ENCODE data around the gene CDK15. TPM values are rescaled to one million over a fixed set of nuclear protein-coding genes. Genes with fewer than 3 reads are reported as not detected.

Gene CDK15
- polyA plus RNA-seq, 1 experiment, result 18.6 TPM

DNA sequence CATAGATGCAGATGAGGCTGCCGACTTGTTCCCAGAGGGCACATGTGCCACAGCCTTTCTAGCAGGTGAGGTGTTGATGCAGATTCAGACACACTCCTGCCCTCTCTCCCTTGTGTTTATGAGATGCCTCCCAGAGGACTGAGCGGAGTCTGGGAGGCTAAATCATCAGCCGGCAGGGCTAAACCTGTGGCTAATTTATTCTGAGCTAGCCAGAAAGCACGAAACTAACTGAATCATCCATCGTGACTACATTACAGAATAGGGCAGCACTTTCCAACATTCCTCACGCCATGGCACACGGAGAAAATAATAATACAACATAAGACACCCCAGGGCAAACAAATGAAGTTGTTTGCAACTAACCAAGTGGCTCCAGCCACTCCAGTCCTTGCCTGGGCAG is 125.6 kb downstream of the CDK15 start:
- no peak for TF ChIP-seq CTCF (IDR thresholded peaks at IDR 0.05; ENCODE audit: low read depth, low read length)
- Histone ChIP-seq H3K9me3 (ENCODE audit: control insufficient read depth, insufficient read depth, low read length) (peaks cover 3% of the 10 kb centered on the region; the same call in 1 of the 2 replicates), H3K4me3 (ENCODE audit: low read depth, low read length) (no peak overlapping the region), H3K27me3 (ENCODE audit: control insufficient read depth, insufficient read depth, low read length) (no peaks in the 10 kb centered on the region), H3K27ac (ENCODE audit: low read depth, low read length) (no peak overlapping the region)
- POLR2A ChIA-PET, result no interaction called here
- DNase-seq (ENCODE audit: low read depth, low spot score), result no peak
- CTCF ChIA-PET, result no interaction called here

DNA sequence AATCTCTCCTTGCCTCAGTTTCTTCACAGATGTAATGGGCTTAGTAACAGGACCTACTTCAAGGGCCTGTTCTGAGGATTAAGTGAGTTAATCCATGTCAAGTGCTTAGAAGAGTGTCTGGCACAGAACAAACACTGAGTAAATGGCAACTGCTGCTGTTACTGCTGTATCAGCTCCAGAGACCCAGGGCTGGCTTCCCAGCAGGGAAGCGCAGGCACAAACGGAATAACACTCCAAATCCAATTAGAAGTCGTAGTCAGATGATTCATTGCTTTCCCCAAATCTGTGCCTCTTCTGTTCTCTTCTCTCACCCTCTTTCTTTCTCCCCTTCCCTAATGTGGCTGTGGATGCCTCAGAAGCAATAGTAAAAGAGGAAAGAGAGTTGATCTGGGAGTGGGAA is 126.2 kb downstream of the CDK15 start:
- Histone ChIP-seq H3K27me3 (ENCODE audit: control insufficient read depth, insufficient read depth, low read length) (no peaks in the 10 kb centered on the region), H3K4me3 (ENCODE audit: low read depth, low read length) (no peak overlapping the region), H3K9me3 (ENCODE audit: control insufficient read depth, insufficient read depth, low read length) (peaks cover 3% of the 10 kb centered on the region; the same call in 1 of the 2 replicates), H3K27ac (ENCODE audit: low read depth, low read length) (no peak overlapping the region)
- CTCF ChIA-PET, result no interaction called here
- POLR2A ChIA-PET, result no interaction called here
- no peak for TF ChIP-seq CTCF (IDR thresholded peaks at IDR 0.05; ENCODE audit: low read depth, low read length)
- DNase-seq (ENCODE audit: low read depth, low spot score), result no peak

DNA sequence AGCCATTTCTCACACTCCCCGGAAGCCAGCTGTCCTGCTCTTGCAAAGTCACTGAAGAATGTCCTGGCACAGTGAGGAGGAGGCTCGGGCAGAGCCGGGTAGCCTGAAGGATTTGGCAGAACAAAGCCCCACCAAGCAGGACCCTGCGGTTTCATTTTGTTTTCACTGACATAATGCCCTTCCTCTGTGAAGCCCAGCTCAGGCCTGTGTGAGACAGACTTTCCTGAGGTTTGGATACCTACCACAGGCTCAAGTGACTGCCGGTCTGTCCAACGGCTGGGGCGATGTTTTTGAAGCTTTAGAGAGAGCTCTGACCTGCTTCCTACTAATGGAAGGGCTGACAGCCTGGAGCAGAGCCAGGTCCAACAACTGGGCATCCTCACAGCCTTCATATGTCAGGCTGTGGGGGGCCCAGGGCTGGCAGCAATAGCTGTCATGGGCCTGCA is 127.5 kb downstream of the CDK15 start:
- Histone ChIP-seq H3K27ac (ENCODE audit: low read depth, low read length) (peak overlapping the region; percentile 52), H3K4me3 (ENCODE audit: low read depth, low read length) (no peak overlapping the region), H3K9me3 (ENCODE audit: control insufficient read depth, insufficient read depth, low read length) (peaks cover 3% of the 10 kb centered on the region; the same call in 1 of the 2 replicates), H3K27me3 (ENCODE audit: control insufficient read depth, insufficient read depth, low read length) (no peaks in the 10 kb centered on the region)
- TF ChIP-seq CTCF (IDR thresholded peaks at IDR 0.05; ENCODE audit: low read depth, low read length), result no peak
- POLR2A ChIA-PET, result no interaction called here
- DNase-seq (ENCODE audit: low read depth, low spot score), result no peak
- CTCF ChIA-PET, result no interaction called here

- ChIA-PET CTCF (no interaction called here), POLR2A (no interaction called here)
These were observed 130.5 kb downstream of the CDK15 start for GRCh38 chr2:201936817-201937216.

DNA sequence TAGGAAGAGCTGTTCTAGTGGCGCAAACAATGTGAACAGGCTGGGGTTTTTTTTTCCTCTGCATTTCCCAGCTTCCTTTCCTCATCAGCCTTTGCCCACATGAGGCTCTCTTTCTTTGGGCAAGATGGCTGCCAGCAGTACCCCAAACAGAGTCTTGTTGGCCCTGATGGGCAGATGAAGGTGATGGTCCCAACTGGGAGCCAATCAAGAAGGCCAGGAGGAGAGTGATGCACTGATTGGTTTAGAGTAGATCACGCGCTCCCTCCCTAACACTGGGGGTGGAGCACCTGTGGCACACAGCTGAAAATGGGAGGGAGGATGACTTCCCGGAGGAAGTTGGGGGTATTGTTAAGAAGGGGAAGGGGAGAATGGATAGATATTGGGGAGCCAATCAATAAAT is 131.0 kb downstream of the CDK15 start:
- Histone ChIP-seq H3K9me3 (ENCODE audit: control insufficient read depth, insufficient read depth, low read length) (peaks cover 3% of the 10 kb centered on the region; the same call in 1 of the 2 replicates), H3K4me3 (ENCODE audit: low read depth, low read length) (no peak overlapping the region), H3K27me3 (ENCODE audit: control insufficient read depth, insufficient read depth, low read length) (no peaks in the 10 kb centered on the region), H3K27ac (ENCODE audit: low read depth, low read length) (no peak overlapping the region)
- DNase-seq (ENCODE audit: low read depth, low spot score), result no peak
- ChIA-PET CTCF (no interaction called here), POLR2A (no interaction called here)
- no peak for TF ChIP-seq CTCF (IDR thresholded peaks at IDR 0.05; ENCODE audit: low read depth, low read length)

More at GRCh38 chr2:201936817-201937216, 130.5 kb downstream of the CDK15 start:
- Histone ChIP-seq H3K9me3 (ENCODE audit: control insufficient read depth, insufficient read depth, low read length) (peaks cover 3% of the 10 kb centered on the region; the same call in 1 of the 2 replicates), H3K27ac (ENCODE audit: low read depth, low read length) (no peak overlapping the region), H3K27me3 (ENCODE audit: control insufficient read depth, insufficient read depth, low read length) (no peaks in the 10 kb centered on the region), H3K4me3 (ENCODE audit: low read depth, low read length) (no peak overlapping the region)
- no peak for DNase-seq (ENCODE audit: low read depth, low spot score)
- TF ChIP-seq CTCF (IDR thresholded peaks at IDR 0.05; ENCODE audit: low read depth, low read length), result no peak
